Mesenchymal stem cell (in vitro differentiated cells and primary cell): ENCODE data around the gene YWHAG.

ENCODE experiments used
- DNase-seq: peaks from one replicate; pipeline ENCODE4 v3.0.0-alpha.2; 2013
- H2AFZ ChIP-seq: one replicate; pipeline ENCODE4 v1.6.1; 2013; ENCODE audit warnings: low read depth, mild to moderate bottlenecking, control low read depth, inconsistent platforms, low read length, moderate library complexity
- H2AK5ac ChIP-seq: 2 replicates; pipeline ENCODE4 v1.6.1; 2013; ENCODE audit warnings: low read length, moderate library complexity, mild to moderate bottlenecking, inconsistent platforms; ENCODE audit not compliant: severe bottlenecking
- H2BK120ac ChIP-seq: one replicate; pipeline ENCODE4 v1.6.1; 2013; ENCODE audit warnings: low read depth, mild to moderate bottlenecking, inconsistent platforms, low read length, moderate library complexity
- H2BK12ac ChIP-seq, 2 experiments: one replicate each; pipeline ENCODE4 v1.6.1; 2013; ENCODE audit warnings: inconsistent platforms in 2 of 2, low read length in 2 of 2, mild to moderate bottlenecking in 2 of 2, moderate library complexity in 2 of 2, control low read depth in 1 of 2
- H2BK15ac ChIP-seq: one replicate; pipeline ENCODE4 v1.6.1; 2013; ENCODE audit warnings: mild to moderate bottlenecking, low read depth, inconsistent platforms; ENCODE audit not compliant: poor library complexity, severe bottlenecking
- H2BK5ac ChIP-seq: 2 replicates; pipeline ENCODE4 v1.6.1; 2013; ENCODE audit warnings: low read depth, mild to moderate bottlenecking, low read length, control low read depth, inconsistent platforms; ENCODE audit not compliant: poor library complexity, severe bottlenecking
- H3K14ac ChIP-seq, 2 experiments: one replicate each; pipeline ENCODE4 v1.6.1; 2013; ENCODE audit warnings: inconsistent platforms in 2 of 2, low read length in 2 of 2, control low read depth in 1 of 2, mild to moderate bottlenecking in 1 of 2, moderate library complexity in 1 of 2
- H3K18ac ChIP-seq, 2 experiments: one replicate each; pipeline ENCODE4 v1.6.1; 2013; ENCODE audit warnings: inconsistent platforms in 2 of 2, low read length in 2 of 2, control low read depth in 1 of 2, low read depth in 1 of 2, mild to moderate bottlenecking in 1 of 2
- H3K23ac ChIP-seq, 2 experiments: one replicate each; pipeline ENCODE4 v1.6.1; 2013; ENCODE audit warnings: inconsistent platforms in 2 of 2, low read length in 2 of 2, mild to moderate bottlenecking in 2 of 2, moderate library complexity in 2 of 2, control low read depth in 1 of 2
- H3K27ac ChIP-seq: 2 replicates; pipeline ENCODE4 v1.5.1; 2013; ENCODE audit warnings: mild to moderate bottlenecking, moderate library complexity, low read length, control low read depth, inconsistent platforms; ENCODE audit not compliant: poor library complexity, severe bottlenecking
- H3K27me3 ChIP-seq, 2 experiments: 2 replicates each; pipeline versions ENCODE4 v1.6.1 to v1.7.0; 2013; ENCODE audit warnings: low read length in 2 of 2, mild to moderate bottlenecking in 2 of 2, moderate library complexity in 2 of 2, control low read depth in 1 of 2, inconsistent platforms in 1 of 2; ENCODE audit not compliant: control insufficient read depth in 1 of 2, insufficient read depth in 1 of 2
- H3K36me3 ChIP-seq, 2 experiments: 2 replicates each; pipeline versions ENCODE4 v1.6.1 to v1.7.0; 2013; ENCODE audit warnings: low read length in 2 of 2, control low read depth in 1 of 2, inconsistent platforms in 1 of 2, low read depth in 1 of 2, mild to moderate bottlenecking in 1 of 2; ENCODE audit not compliant: insufficient read depth in 2 of 2, control insufficient read depth in 1 of 2
- H3K4ac ChIP-seq, 2 experiments: one replicate each; pipeline ENCODE4 v1.6.1; 2013; ENCODE audit warnings: inconsistent platforms in 2 of 2, low read length in 2 of 2, mild to moderate bottlenecking in 2 of 2, moderate library complexity in 2 of 2, control low read depth in 1 of 2, low read depth in 1 of 2
- H3K4me1 ChIP-seq: 2 replicates; pipeline ENCODE4 v1.6.1; 2013; ENCODE audit warnings: low read depth, low read length, control low read depth; ENCODE audit not compliant: control insufficient read depth, insufficient read depth
- H3K4me2 ChIP-seq: 2 replicates; pipeline ENCODE4 v1.6.1; 2013; ENCODE audit warnings: low read length, mild to moderate bottlenecking, inconsistent platforms; ENCODE audit not compliant: poor library complexity, severe bottlenecking
- H3K4me3 ChIP-seq, 2 experiments: 2 replicates each; pipeline versions ENCODE4 v1.5.1 to v1.7.0; 2013; ENCODE audit warnings: low read length in 2 of 2, mild to moderate bottlenecking in 2 of 2, control low read depth in 1 of 2, low read depth in 1 of 2; ENCODE audit not compliant: insufficient read depth in 1 of 2
- H3K79me1 ChIP-seq: replicated peaks from 2 replicates; pipeline ENCODE4 v1.6.1; 2013; ENCODE audit warnings: mild to moderate bottlenecking, control low read depth, low read length, inconsistent platforms; ENCODE audit not compliant: poor library complexity, severe bottlenecking
- H3K9ac ChIP-seq: 2 replicates; pipeline ENCODE4 v1.7.0; 2013; ENCODE audit warnings: mild to moderate bottlenecking, low read length, moderate library complexity
- H3K9me3 ChIP-seq: 2 replicates; pipeline ENCODE4 v1.7.0; 2013; ENCODE audit warnings: mild to moderate bottlenecking, low read length; ENCODE audit not compliant: control insufficient read depth
- H4K8ac ChIP-seq: one replicate; pipeline ENCODE4 v1.6.1; 2013; ENCODE audit warnings: inconsistent platforms, mild to moderate bottlenecking, low read length, moderate library complexity
- H4K91ac ChIP-seq: one replicate; pipeline ENCODE4 v1.6.1; 2013; ENCODE audit warnings: mild to moderate bottlenecking, low read length, inconsistent platforms
- WGBS: methylation state at CpG from one replicate; pipeline ENCODE4 v1.1.7; 2013; ENCODE audit warnings: mixed read lengths; 5-methylcytosine and 5-hydroxymethylcytosine counted together

YWHAG gene

DNA sequence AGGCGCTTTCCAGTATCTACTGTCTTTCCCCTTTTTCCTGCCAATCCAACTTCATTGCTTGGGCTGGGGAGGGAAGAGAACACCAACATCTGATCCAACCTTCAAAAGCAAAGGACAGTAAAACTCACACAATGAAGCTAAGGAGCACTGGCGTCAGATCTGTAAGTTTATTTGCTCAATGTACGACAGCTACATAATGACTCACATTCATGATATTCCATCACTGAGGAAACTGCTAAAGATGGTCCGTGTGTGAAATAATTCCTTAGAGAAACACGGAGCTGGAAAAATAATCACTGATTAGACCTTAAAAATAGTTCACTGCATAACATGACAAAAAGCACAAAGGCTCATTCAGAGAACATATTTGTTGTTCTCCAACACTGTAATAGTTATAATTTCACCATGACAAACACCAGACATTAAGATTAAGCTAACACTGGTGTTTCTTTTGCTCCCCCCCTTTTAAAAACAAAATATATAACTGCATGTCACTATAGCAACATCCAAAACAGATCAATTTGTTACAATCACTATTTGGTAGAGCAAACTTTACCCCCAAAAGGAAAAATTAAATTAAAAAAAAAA, 32.1 kb downstream of the YWHAG start:
- Histone ChIP-seq H2AFZ (no peak overlapping the region), H3K23ac (no peak overlapping the region), H2BK5ac (no peak overlapping the region), H3K9me3 (no peaks in the 10 kb centered on the region), H2AK5ac (no peak overlapping the region), H2BK120ac (no peak overlapping the region), H3K4me1 (peaks cover 2% of the 10 kb centered on the region), H3K36me3 (peaks cover 42 to 79% of the 10 kb centered on the region in 2 experiments), H3K4me3 (no peak overlapping the region), H3K27me3 (no peaks in the 10 kb centered on the region), H4K91ac (no peak overlapping the region), H2BK12ac (no peak overlapping the region), H3K4me2 (no peak overlapping the region), H3K4ac (no peak overlapping the region), H3K27ac (no peak overlapping the region), H4K8ac (no peak overlapping the region), H3K14ac (no peak overlapping the region), H3K18ac (no peak overlapping the region), H3K9ac (peak overlapping the region; percentile 28), H3K79me1 (peaks cover 3% of the 10 kb centered on the region), H2BK15ac (no peak overlapping the region)
- DNase-seq = peak; percentile 61
- 73% methylated on average over 5 of the region's 5 CpGs for WGBS

DNA sequence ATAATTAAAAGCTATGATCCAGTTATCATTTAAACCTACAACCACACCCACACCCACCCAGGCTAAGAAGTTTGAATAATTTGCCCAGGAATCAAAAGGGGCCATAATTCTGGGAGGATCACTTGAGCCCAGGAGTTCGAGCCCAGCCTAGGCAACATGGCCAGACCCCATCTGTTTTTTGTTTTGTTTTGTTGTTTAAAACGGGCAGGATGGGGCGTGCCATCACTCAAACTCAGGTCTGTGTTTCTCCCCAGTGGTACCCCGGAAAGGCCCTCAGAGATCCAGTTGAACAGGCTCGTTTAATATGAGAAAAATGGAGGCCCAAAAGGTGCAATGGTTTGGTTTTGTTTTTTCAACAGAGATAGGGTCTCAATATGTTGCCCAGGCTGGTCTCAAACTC, 33.0 kb downstream of the YWHAG start:
- Histone ChIP-seq H2BK120ac (no peak overlapping the region), H3K36me3 (peaks cover 42 to 76% of the 10 kb centered on the region in 2 experiments), H2BK12ac (no peak overlapping the region), H2AFZ (no peak overlapping the region), H2BK15ac (no peak overlapping the region), H4K8ac (no peak overlapping the region), H3K9ac (no peak overlapping the region), H2AK5ac (no peak overlapping the region), H3K27ac (no peak overlapping the region), H3K4me3 (no peak overlapping the region), H4K91ac (no peak overlapping the region), H3K4me1 (peaks cover 2% of the 10 kb centered on the region), H3K27me3 (no peaks in the 10 kb centered on the region), H2BK5ac (no peak overlapping the region), H3K9me3 (no peaks in the 10 kb centered on the region), H3K23ac (no peak overlapping the region), H3K14ac (no peak overlapping the region), H3K18ac (no peak overlapping the region), H3K79me1 (peaks cover 3% of the 10 kb centered on the region), H3K4ac (no peak overlapping the region), H3K4me2 (no peak overlapping the region)
- DNase-seq = no peak
- 96% methylated on average over 5 of the region's 5 CpGs for WGBS

DNA sequence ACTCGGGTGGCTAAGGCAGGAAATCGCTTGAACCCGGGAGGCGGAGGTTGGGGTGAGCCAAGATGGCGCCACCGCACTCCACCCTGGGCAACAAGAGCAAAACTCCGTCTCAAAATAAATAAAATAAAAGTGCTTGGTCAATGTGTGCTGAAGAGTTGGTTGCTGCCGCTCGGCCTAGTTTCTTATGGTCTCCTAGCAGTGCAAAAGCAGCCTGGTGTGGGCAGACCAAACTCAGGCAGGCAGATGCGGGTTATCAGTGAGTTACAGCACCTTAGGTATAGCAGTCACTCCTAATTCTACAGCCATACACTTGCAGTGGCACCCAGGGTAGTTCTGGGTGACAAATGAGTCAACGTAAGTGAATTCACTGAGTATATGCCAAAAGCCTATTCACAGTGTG, 33.7 kb downstream of the YWHAG start:
- Histone ChIP-seq H2AK5ac (no peak overlapping the region), H4K91ac (no peak overlapping the region), H3K14ac (no peak overlapping the region), H3K18ac (no peak overlapping the region), H3K9me3 (no peaks in the 10 kb centered on the region), H3K4ac (no peak overlapping the region), H3K4me3 (no peak overlapping the region), H3K79me1 (peaks cover 6% of the 10 kb centered on the region), H2AFZ (no peak overlapping the region), H3K27ac (no peak overlapping the region), H3K23ac (no peak overlapping the region), H2BK5ac (no peak overlapping the region), H2BK15ac (no peak overlapping the region), H3K27me3 (no peaks in the 10 kb centered on the region), H3K4me2 (no peak overlapping the region), H3K36me3 (peaks cover 43 to 72% of the 10 kb centered on the region in 2 experiments), H4K8ac (no peak overlapping the region), H2BK12ac (no peak overlapping the region), H3K9ac (no peak overlapping the region), H2BK120ac (no peak overlapping the region), H3K4me1 (peaks cover 2% of the 10 kb centered on the region)
- 96% methylated on average over 9 of the region's 11 CpGs for WGBS
- DNase-seq = no peak

DNA sequence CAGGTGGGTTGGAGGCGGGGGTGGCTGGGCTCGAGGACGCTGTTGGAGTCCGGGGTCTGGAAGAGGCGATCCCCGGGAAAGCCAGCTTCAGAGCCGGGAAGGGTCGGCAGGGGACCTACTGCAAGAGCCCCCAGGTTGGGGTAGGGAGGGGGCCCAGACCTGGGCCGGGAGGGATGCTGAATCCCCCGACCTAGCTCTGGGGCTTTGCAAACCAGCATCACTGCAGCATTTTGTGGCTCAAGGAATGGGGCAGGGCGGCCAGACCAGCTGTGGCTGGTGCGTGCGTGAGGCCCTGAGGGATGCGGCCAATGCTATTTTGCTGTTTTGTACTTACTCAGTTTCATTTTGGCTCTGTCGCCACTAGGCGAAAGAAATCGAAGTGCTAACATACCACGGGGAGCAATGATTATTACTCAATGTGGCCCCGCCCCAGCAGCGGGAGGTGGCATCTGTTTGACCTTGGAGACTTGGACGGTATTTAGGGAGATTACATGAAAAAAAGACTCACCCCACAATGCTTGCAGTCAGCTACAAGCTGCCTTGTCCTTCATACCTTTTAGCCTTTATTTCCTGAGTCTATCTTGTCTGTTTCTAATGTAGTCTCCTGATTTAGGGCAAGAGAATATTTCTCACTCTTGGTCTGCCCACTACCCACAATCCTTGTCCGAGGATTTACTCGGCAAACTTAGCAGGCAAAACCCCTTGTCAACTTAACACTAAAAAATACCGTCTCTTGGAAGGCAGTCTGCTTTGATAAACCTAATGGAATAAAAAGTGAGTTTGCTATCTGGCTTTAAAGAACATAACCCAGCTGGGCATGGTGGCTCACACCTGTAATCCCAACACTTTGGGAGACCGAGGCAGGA, 40.1 kb downstream of the YWHAG start:
- peak overlapping the region; percentile 91 for H3K4me2 ChIP-seq
- peak overlapping the region; percentile 99 for H3K27ac ChIP-seq
- H3K14ac ChIP-seq = peak overlapping the region in 1 of 2 experiments; percentile 86
- H3K4ac ChIP-seq = peak overlapping the region; percentile 96 to 98
- H3K4me1 ChIP-seq = peaks cover 13% of the 10 kb centered on the region
- H3K9ac ChIP-seq = peak overlapping the region; percentile 94
- H4K91ac ChIP-seq = peak overlapping the region; percentile 95
- H4K8ac ChIP-seq = peak overlapping the region; percentile 98
- peak overlapping the region; percentile 64 to 94 for H2BK12ac ChIP-seq
- H3K27me3 ChIP-seq = no peaks in the 10 kb centered on the region
- 10% methylated on average over 25 of the region's 25 CpGs for WGBS
- H3K9me3 ChIP-seq = no peaks in the 10 kb centered on the region
- H2AK5ac ChIP-seq = peak overlapping the region; percentile 80
- peak overlapping the region; percentile 97 for H2BK5ac ChIP-seq
- peak overlapping the region; percentile 99 for H2BK15ac ChIP-seq
- peak; percentile 94 for DNase-seq
- peaks cover 5% of the 10 kb centered on the region for H3K79me1 ChIP-seq
- peak overlapping the region; percentile 98 for H2BK120ac ChIP-seq
- peak overlapping the region; percentile 96 for H3K18ac ChIP-seq
- peak overlapping the region; percentile 49 for H2AFZ ChIP-seq
- peak overlapping the region; percentile 72 to 89 for H3K4me3 ChIP-seq
- H3K36me3 ChIP-seq = peaks cover 11 to 19% of the 10 kb centered on the region in 2 experiments
- H3K23ac ChIP-seq = peak overlapping the region in 1 of 2 experiments; percentile 91
